GDM1 (cell line): ENCODE measurements around the gene MYH9.

Source experiments
- DNase-seq: peaks from one replicate; lab custom pipeline; 2025; lab: John Stamatoyannopoulos, UW

Gene MYH9

GRCh38 chr22:36367479-36367878, 20.3 kb downstream of the MYH9 start:
- DNase-seq = no peak

GRCh38 chr22:36367066-36367465, 20.7 kb downstream of the MYH9 start:
- no peak for DNase-seq

GRCh38 chr22:36366291-36366708, 21.5 kb downstream of the MYH9 start:
- no peak for DNase-seq

GRCh38 chr22:36365020-36365411, 22.8 kb downstream of the MYH9 start:
- DNase-seq = peak; percentile 50

GRCh38 chr22:36364255-36365019, 23.3 kb downstream of the MYH9 start:
- DNase-seq = no peak

GRCh38 chr22:36363349-36363981, 24.3 kb downstream of the MYH9 start:
- DNase-seq = no peak

- no peak for DNase-seq
These were observed 24.8 kb downstream of the MYH9 start for GRCh38 chr22:36362932-36363331.

- DNase-seq = no peak
These were observed 25.7 kb downstream of the MYH9 start for GRCh38 chr22:36362075-36362474.

GRCh38 chr22:36360871-36361383, 26.8 kb downstream of the MYH9 start:
- no peak for DNase-seq

GRCh38 chr22:36360011-36360410, 27.8 kb downstream of the MYH9 start:
- DNase-seq = no peak

- no peak for DNase-seq
These were observed 28.2 kb downstream of the MYH9 start for GRCh38 chr22:36359470-36359996.

- no peak for DNase-seq
These were observed 29.0 kb downstream of the MYH9 start for GRCh38 chr22:36358533-36359469.

GRCh38 chr22:36356708-36357624, 30.8 kb downstream of the MYH9 start:
- no peak for DNase-seq

- DNase-seq = no peak
These were observed 31.9 kb downstream of the MYH9 start for GRCh38 chr22:36355894-36356293.

- DNase-seq = no peak
These were observed 32.4 kb downstream of the MYH9 start for GRCh38 chr22:36355362-36355761.

GRCh38 chr22:36352803-36353507, 34.8 kb downstream of the MYH9 start:
- no peak for DNase-seq

GRCh38 chr22:36351921-36352802, 35.6 kb downstream of the MYH9 start:
- no peak for DNase-seq

GRCh38 chr22:36350751-36351594, 36.8 kb downstream of the MYH9 start:
- DNase-seq = no peak
